Activated T-helper 1 cell treated with Interleukin-2 at 50 U/mL for 16 hours (primary cell): ENCODE data around the gene UBE2H.

Experiments used
- DNase-seq: peaks from one replicate; pipeline ENCODE4 v3.0.0-alpha.2; 2020; ENCODE audit warnings: low read depth

Gene UBE2H

DNA sequence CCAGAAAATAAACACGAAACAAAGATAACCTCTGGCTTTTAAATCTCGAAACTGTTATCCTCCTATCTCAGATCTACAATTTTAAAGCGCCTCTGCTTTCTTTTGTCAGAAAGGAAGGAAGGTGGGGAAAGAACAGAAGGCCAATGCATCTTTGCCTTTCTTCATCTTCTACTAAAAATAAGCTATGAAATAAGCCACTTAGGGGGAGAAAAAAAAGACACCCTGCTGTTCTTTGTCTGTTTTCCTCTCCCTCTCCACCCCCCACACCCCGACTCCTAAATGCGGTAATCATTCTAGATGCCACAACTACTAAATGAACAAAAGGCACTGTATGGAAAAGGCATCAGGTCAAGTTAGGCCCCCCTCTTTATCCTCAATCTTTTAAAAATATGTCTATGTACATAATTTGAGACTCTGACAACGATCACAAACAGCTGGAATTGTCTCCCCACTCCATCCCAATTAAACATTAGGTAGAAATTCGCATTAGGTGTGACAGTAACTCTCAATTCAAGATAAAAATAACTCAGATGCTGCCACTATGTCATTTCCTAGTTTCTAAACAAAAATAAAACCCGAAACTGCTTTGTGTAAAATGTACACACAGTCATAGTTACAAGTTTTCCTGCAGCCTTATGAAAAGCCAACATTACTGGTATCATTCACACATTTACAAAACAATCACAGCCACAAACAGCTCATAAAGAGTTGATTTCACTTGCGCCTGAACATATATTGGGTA, 2.4 kb downstream of the UBE2H start:
- no peak for DNase-seq

DNA sequence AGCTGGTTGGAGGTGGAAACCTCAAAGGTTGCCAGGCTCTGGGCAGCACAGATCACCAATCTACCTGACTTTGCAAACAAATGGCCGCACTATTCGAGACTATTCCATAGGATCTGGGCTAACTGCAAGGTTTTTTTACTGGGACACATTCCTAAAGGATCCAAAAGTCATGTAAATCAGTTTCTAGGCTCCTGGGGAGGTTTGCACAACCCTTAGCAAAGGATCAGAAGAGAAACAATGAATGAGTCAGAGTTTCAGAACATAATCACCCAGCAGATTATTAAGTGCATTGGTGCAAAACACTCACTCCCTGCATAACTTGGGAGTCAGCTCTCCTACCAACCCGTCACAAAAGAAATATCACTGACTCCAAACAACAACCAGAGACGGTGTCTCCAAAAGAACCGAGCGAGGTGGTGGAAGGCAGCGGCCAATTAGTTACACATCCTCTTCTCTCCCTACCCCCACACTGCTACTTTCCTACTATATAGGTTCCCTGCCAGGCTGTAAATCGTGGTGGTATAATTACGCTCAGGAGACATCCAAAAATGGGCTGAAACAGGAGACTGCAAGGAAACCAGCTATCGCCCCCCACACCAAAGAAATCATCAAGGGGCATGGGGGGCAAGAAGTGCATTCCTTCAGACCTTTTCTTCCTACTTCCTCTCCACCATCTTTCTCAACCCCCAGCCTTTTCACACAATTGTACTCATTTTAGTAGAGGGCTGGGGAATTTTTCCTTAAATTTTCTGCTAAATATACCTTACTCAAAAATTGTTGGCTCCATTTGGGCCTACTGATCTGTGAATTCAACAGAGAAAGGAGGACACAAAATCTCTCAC, 3.2 kb downstream of the UBE2H start:
- no peak for DNase-seq

DNA sequence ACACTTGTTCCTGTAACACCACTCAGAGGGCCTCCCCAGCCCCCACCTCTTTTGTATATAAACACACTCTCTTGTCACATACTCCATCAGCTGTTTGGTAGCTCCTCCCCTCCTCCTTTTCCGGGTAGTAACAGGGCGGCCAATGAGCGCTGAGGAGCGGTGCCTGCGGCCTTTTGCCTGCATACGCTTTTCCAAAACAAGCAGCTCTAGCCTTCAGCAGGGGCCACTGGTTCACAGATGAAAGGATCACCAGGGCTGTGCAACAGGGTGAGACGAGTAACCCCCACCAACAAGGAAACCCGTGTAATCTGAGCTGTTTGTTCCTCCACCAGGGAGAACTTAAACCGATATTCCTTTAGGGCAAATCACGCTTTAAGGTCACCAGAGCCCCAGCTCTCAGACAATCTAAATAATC, 3.9 kb downstream of the UBE2H start:
- peak; percentile 60 for DNase-seq

DNA sequence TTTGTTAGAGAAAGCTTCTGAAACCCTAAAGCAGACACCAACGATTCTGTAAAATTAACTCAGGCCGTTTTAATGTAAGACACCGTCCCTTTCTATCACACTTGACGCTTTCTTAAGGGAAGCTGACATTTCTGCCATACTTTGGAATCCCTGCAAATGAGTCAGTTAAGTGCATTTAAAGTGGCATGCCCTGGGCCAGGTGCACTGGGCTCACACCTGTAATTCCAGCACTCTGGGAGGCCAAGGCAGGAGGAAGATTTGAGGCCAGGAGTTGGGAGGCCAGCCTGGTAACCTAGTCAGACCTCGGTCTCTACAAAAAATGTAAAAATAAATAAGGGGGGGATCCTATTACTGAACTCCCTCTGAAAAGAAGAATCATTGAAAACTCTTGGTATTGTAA, 4.4 kb downstream of the UBE2H start:
- DNase-seq: no peak

DNA sequence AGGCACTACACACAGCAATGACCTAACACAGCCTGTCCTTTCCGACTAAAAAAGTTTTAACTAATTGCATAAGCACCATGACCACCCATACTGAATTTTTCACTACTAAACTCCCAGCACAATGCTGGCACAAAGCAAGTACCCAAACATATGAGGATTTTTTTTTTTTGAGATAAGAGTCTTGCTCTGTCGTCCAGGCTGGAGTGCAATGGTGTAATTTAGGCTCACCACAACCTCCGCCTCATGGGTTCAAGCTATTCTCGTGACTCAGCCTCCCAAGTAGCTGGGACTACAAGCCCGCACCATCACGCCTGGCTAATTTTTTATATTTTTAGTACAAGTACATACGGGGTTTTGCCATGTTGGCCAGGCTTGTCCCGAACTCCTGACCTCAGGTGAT, 5.1 kb downstream of the UBE2H start:
- no peak for DNase-seq

DNA sequence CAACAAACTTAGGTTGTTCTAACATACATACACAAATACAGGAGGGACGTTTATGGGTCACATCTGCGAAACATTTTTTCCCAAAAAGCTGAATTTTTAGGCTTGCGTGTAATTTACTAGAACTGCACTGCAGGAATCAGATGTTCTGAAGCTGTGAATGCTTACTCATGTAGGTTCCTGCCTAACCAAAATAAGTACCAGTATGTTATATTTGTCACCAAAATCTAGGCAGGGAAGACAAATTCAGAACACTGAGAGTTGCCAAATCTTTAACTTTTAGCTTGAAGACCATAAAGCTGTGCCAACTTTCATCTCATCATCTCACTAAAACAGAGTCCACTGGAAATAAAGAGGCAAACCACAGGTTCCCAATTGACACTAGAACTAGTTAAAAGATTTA, 5.7 kb downstream of the UBE2H start:
- no peak for DNase-seq

DNA sequence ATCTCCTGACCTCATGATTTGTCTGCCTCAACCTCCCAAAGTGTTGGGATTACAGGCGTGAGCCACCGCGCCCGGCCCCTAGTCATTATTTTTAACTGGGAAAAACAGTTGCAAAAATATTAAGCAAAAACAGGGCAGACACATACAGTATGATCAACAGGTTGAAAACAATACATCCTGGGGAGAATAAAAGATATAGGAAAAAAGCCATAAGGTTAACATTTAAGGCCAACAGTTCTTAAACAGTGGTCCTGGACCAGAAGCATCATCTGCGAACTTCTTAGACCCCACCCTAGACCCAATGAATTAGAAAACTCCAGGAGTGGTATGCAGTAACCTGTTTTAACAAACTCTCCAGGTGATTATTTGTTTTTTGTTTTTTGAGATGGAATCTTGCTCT, 6.5 kb downstream of the UBE2H start:
- DNase-seq: no peak

DNA sequence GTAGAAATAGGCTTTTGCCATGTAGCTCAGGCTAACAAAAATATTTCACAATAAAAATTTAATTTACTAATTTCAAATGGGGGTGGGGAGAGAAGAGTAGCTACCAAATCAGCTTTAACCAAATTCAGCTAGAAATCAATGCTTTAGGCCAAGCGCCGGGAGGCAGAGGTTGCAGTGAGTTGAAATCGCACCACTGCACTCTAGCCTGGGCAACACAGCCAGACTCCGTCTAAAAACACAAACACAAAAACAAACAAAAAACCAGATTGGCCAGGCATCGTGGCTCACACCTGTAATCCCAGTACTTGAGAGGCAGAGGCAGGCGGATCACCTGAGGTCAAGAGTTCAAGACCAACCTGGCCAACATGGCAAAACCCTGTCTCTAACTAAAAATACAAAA, 9.4 kb downstream of the UBE2H start:
- DNase-seq: no peak

DNA sequence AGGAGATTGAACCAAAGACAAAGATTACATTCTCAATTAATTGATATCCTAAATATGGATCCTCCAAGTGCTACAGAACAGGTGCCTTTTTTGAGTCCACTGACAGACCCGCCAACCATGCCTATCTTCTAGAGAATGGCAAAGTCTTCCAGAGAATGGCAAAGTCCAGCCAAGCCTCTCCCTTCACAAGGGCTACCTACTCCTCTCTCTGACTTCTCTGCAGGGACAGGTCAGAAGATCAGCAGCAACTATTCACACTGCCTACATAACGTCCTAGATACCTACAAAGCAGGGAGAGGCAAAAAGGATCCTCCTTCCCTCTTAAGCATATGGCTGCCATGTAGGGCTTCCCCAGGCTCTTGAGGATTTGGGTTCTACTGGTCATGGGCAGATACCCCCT, 12.4 kb downstream of the UBE2H start:
- no peak for DNase-seq

DNA sequence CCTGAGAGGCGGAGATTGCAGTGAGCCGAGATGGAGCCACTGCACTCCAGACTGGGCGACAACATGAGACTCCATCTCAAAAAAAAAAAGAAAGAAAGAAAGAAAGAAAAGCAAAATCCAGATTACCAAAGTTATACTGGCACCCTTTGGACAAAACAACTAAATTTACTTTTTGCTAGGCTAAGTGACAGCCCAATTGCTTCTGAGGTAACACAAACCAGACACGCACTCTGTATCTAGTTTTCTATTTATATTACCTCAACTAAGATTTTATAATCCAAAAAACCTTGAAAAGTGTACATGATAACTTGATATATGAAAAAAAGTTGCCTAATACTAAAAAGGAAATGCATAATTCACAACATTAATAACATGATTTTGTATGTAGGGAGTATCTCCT, 12.9 kb downstream of the UBE2H start:
- no peak for DNase-seq

DNA sequence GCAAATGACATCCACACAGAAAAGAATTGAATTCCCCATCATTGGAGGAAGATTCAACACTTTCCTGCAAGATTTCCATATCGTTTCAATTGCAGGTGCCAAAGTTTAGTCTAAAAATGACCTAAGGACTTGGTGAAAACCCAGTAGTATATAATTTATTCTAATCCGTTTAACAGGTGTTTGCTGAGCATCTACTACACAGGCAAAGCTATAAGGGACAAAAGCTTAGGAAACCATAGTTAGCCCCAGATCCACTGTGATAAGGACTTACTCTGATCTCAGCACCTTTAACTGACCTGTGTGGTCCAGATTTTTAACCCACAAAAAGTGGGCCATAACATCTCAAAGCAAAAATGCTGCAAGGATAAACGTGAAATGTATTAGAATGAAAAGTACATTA, 19.1 kb downstream of the UBE2H start:
- DNase-seq: no peak

DNA sequence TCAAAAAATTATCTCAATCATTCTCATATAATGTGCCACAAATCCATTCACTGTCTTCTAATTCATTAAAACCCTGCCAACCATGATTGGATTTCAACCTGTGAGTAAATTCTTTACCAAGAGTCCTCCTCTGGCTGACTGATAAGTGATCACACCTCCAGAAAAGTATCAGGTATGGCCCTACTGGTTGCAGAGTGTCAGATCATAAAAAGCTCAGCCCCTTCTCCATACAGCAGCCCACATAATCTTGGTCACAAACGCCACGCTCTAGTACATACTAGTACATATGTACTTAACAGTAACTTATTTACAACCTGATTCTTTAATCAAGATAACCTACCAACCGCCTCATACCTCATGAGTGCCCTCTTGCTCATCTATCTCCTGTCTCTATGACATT, 26.1 kb downstream of the UBE2H start:
- DNase-seq: no peak

DNA sequence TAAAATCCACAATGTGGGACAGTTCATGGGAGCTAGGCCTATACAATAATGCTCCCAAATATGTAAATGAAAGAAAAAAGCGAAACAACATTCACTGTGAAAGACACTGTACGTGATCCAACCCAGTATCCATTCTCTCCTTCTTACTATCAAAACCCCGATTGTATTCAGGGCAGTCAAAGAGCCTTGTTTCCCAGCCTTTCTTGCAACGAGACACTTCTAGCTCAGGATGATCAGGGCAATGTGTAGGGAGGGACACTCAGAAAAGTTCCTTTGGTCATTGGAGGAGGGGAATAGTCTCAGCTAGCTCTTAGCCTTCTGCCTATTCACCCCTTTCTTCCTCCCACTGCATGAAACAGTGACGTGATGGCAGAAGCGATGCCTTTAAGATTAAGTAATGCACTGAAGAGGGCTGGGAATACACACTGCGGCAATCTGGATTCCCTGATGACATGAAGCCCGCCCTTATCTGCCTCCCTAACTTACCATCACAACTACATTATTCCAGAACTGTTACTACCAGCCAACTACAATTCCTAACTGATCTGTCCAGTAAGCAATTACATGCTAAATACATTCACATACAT, 27.3 kb downstream of the UBE2H start:
- no peak for DNase-seq

DNA sequence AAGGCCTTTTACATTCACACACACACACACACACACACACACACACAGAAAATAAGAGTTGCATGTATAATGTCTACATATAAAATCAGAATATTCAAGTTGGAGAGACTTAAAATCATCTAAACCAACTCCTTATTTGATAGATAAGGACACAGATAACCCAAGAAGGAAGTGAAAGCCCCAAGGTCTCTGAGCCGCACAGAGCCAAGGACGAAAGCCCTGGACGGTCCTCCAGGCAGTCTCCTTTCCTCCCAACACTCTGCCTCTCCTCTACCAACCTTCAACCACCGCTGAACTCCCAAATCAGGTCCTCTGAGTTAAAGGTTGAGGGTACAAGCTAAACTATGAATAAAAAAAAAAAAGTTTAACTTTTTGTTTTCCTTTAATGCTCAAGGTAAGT, 28.2 kb downstream of the UBE2H start:
- no peak for DNase-seq

DNA sequence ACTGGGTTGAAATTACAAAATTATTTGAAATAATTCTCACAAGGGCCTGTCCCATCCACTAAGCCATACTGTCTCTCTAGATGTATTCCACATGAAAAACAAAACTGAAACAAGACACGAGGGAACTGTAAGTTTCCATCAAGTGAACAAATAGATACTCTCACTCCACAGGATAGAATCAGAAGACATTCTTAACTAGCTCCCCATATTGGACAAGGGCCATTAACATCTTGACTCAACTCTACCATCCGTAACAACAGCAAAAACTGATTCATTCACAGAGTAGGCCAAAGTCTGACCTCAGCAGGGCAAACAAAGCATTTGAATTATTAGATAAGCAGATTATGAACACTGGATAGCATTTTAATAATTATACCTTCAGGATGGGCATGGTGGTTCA, 29.1 kb downstream of the UBE2H start:
- no peak for DNase-seq

DNA sequence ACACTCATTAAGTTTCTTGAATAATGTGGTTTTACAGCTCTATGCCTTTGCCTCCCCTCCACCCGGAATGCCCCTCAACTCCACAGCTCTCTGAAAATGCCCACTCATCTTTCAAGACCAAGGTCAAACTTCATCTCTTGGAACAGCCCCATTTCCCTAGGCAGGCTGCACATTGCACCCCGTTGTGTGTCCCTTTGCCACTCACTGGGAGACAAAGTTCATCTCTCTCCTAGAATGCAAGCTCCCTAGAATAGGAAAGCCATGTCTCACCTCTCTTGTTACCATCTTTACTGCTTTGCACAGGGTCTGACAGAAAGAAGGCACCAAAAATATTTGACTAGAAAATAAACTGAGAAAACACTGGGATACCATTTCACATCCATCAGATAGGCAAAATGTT, 33.3 kb downstream of the UBE2H start:
- no peak for DNase-seq

DNA sequence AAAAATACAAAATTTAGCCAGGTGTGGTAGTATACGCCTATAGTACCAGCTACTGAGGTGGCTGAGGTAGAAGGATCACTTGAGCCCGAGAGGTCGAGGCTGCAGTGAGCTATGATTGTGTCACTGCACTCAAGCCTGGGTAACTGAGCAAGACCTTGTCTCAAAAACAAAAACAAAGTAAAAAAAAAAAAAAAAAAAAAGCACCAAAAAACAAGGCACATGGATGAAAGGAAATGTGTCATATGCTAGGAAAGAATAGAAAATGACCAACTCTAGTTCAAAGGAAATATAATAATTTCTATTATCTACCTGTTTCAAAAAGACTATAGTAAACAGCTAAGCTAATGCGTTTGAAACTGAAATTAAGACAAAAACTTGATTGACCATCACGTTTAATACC, 33.8 kb downstream of the UBE2H start:
- no peak for DNase-seq

DNA sequence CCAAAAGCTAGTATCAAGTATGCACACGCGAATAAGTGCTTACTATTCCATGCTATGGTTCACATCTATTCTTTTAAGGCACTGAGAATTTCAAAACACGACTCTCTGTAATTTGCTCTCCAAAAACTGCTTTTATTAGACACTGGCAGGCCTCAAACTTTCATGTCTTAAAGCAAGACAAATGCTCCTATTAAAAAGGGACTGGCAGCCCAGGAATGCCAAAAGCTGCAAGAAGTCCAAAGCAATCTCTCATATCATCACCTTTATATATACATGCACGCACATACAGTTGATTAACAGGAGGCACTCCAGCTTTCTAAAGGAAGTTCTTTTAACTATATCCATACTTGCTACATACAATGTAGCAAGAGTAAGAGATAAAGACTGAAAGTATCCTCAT, 34.8 kb downstream of the UBE2H start:
- DNase-seq: no peak

DNA sequence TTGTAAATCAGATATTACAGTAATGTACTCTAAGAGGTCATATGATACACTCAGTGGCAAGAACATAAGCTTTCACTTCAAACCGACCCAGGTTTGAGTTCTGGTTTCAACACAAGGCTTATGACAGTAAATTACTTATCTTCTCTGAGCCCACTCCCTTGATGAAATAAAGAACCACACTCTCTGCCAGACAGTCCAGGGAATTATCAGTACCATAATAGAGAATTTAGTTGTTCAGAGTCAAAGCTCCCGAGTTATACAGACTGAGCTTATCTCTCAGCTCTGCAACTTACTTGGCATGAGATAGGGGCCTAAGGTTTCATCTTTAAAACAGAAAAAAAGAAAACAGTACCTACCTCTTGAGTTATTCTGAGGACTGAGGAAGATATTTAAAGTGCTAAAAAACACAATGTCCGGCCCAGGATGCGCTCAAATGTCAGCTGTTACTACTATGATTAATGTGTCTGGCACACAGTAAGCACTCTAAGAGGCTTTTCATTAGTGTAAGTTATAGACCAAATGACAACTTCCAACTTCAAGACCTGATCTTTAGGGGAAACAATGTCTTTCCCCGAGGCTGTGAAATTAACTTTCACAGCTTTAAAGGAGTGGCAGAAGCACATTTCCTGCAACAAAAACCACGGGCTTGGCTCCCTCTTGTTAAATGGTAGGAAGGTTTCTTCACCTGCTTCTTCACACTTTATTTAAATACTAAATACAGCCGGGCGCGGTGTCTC, 38.1 kb downstream of the UBE2H start:
- no peak for DNase-seq

DNA sequence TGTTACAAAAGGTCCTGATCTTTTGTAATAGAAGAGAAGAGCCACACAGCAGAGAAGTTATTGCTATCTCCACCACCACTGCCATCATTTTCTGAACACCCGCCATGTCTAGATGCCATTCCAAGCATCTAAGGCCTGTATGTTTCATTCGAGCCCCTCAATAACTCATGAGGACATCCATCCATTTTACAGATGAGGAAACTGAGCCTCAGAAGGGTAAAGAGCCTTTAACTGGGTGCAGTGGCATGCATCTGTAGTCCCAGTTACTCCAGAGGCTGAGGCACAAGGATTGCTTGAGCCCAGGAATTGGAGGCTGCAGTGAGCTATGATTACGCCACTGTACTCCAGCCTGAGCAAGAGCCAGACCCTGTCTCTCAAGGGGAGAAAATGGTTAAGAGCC, 39.3 kb downstream of the UBE2H start:
- no peak for DNase-seq

DNA sequence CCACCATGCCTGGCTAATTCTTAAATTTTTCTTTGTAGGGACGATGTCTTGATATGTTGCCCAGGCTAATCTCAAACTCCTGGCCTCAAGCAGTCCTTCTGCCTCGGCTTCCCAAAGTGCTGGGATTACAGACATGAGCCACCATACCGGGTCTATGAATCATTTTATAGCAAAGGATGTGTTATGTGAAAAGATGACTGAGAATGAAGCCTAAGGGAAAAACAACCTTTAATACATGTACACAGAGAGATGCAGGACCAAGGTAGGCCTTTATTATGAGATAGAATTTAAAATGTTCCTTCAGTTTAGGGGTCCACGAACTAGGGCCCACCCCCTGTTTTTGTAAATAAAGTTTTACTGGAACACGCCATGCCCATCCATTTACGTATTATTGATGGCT, 41.0 kb downstream of the UBE2H start:
- DNase-seq: no peak

DNA sequence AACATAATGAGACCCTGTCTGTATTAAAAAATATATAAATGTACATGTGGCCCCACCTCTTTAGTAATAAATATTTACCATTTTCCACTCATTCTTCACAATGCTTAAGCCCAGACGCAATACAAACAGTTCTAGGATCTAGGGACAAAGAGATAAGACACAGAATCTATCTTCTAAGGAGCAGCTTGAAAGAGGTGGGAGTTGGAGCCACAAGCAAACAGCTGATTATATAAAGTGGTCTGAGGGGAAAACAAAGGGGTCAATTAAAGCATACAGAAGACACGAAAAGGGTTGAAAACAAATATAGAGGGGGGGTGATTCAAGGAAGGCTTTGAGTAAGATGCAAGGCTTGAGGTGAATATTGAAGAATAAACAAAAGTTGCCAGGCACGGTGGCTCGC, 43.1 kb downstream of the UBE2H start:
- no peak for DNase-seq

DNA sequence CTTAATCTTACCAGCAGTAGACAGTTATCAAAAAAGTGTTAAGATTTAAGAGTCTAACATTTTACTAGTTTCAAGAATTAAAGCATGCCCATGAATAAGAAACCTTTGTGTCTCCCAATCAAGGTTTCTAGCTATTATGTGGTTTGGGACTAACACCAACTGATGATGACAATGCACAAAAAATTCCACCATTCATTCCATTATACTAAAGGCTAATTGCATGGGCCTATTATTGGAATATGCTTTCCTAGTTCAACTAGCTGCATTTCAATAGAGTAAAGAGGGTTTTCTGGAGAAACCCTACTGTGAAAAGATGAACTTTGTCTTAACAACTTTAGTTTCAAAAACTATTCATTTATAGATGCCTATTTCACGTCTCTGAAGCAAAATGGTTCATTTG, 44.6 kb downstream of the UBE2H start:
- no peak for DNase-seq
